Measurements from ENCODE around the gene NWD2. TPM values are rescaled to one million over a fixed set of nuclear protein-coding genes. Genes with fewer than 3 reads are reported as not detected.
"Not testable (repeated sequence)": the region's sequence is repeated elsewhere in the genome, so short reads cannot be mapped to it uniquely, and the experiment has no call there.

NWD2 gene

GRCh38 chr4:37487668-37488067 lies 243.1 kb downstream of the NWD2 start:
- Histone ChIP-seq H4K5ac (ENCODE audit: low read length) (no peak overlapping the region), H3K23ac (ENCODE audit: low read length) (no peak overlapping the region), H3K9ac (ENCODE audit: low read length) (no peak overlapping the region), H3K4me2 (ENCODE audit: low read length) (no peak overlapping the region), H2AK5ac (ENCODE audit: low read length) (no peak overlapping the region), H3K18ac (ENCODE audit: low read length) (no peak overlapping the region), H2BK15ac (replicated peaks; ENCODE audit: low read depth) (no peak overlapping the region), H4K8ac (ENCODE audit: low read depth, low read length) (no peak overlapping the region), H3K4me3 (ENCODE audit: low read length) (no peak overlapping the region), H2BK5ac (ENCODE audit: low read length) (no peak overlapping the region), H3K27me3 (ENCODE audit: insufficient read depth, low read length, poor library complexity) (no peaks in the 10 kb centered on the region), H2BK120ac (ENCODE audit: low read depth, low read length) (no peak overlapping the region), H3K79me2 (ENCODE audit: control insufficient read depth, insufficient read depth, low read length) (no peaks in the 10 kb centered on the region), H3K27ac (ENCODE audit: low read depth, low read length) (no peak overlapping the region), H3K4me1 (ENCODE audit: control insufficient read depth, low read depth, low read length) (no peaks in the 10 kb centered on the region), H3K36me3 (ENCODE audit: control insufficient read depth, insufficient read depth, low read length) (no peaks in the 10 kb centered on the region), H3K56ac (ENCODE audit: low read length) (no peak overlapping the region), H3K79me1 (ENCODE audit: low read length) (no peaks in the 10 kb centered on the region), H3K4ac (ENCODE audit: low read depth, low read length) (no peak overlapping the region)
- no peak for DNase-seq

- Histone ChIP-seq H3K4me1 (ENCODE audit: control insufficient read depth, low read depth, low read length) (no peaks in the 10 kb centered on the region), H3K9ac (ENCODE audit: low read length) (no peak overlapping the region), H2BK15ac (replicated peaks; ENCODE audit: low read depth) (no peak overlapping the region), H3K4me3 (ENCODE audit: low read length) (no peak overlapping the region), H3K56ac (ENCODE audit: low read length) (no peak overlapping the region), H2BK5ac (ENCODE audit: low read length) (no peak overlapping the region), H3K4ac (ENCODE audit: low read depth, low read length) (no peak overlapping the region), H3K36me3 (ENCODE audit: control insufficient read depth, insufficient read depth, low read length) (no peaks in the 10 kb centered on the region), H3K27ac (ENCODE audit: low read depth, low read length) (no peak overlapping the region), H2BK120ac (ENCODE audit: low read depth, low read length) (no peak overlapping the region), H3K4me2 (ENCODE audit: low read length) (no peak overlapping the region), H2AK5ac (ENCODE audit: low read length) (no peak overlapping the region), H4K5ac (ENCODE audit: low read length) (no peak overlapping the region), H3K79me2 (ENCODE audit: control insufficient read depth, insufficient read depth, low read length) (no peaks in the 10 kb centered on the region), H3K27me3 (ENCODE audit: insufficient read depth, low read length, poor library complexity) (no peaks in the 10 kb centered on the region), H3K18ac (ENCODE audit: low read length) (no peak overlapping the region), H3K23ac (ENCODE audit: low read length) (no peak overlapping the region), H3K79me1 (ENCODE audit: low read length) (no peaks in the 10 kb centered on the region), H4K8ac (ENCODE audit: low read depth, low read length) (no peak overlapping the region)
- WGBS (ENCODE audit: extremely low coverage, insufficient coverage, low lambda C conversion rate) = no CpG with 5 or more reads among the region's 1 CpG
- no peak for DNase-seq
Measured at GRCh38 chr4:37489697-37490096, 245.2 kb downstream of the NWD2 start.

- Histone ChIP-seq H3K79me2 (ENCODE audit: control insufficient read depth, insufficient read depth, low read length) (no peaks in the 10 kb centered on the region), H3K4me1 (ENCODE audit: control insufficient read depth, low read depth, low read length) (no peaks in the 10 kb centered on the region), H4K8ac (ENCODE audit: low read depth, low read length) (no peak overlapping the region), H3K23ac (ENCODE audit: low read length) (no peak overlapping the region), H2BK15ac (replicated peaks; ENCODE audit: low read depth) (no peak overlapping the region), H3K4me2 (ENCODE audit: low read length) (no peak overlapping the region), H3K18ac (ENCODE audit: low read length) (no peak overlapping the region), H3K36me3 (ENCODE audit: control insufficient read depth, insufficient read depth, low read length) (no peaks in the 10 kb centered on the region), H3K9ac (ENCODE audit: low read length) (no peak overlapping the region), H2BK120ac (ENCODE audit: low read depth, low read length) (no peak overlapping the region), H4K5ac (ENCODE audit: low read length) (no peak overlapping the region), H3K56ac (ENCODE audit: low read length) (no peak overlapping the region), H3K4me3 (ENCODE audit: low read length) (no peak overlapping the region), H3K27me3 (ENCODE audit: insufficient read depth, low read length, poor library complexity) (no peaks in the 10 kb centered on the region), H2BK5ac (ENCODE audit: low read length) (no peak overlapping the region), H3K27ac (ENCODE audit: low read depth, low read length) (no peak overlapping the region), H2AK5ac (ENCODE audit: low read length) (no peak overlapping the region), H3K4ac (ENCODE audit: low read depth, low read length) (no peak overlapping the region), H3K79me1 (ENCODE audit: low read length) (no peaks in the 10 kb centered on the region)
- no peak for DNase-seq
- WGBS (ENCODE audit: extremely low coverage, insufficient coverage, low lambda C conversion rate) = 100% methylated on average over 1 of the region's 9 CpGs
Measured at GRCh38 chr4:37490391-37491347, 246.1 kb downstream of the NWD2 start.

GRCh38 chr4:37495353-37495752 lies 250.8 kb downstream of the NWD2 start:
- H3K79me2 ChIP-seq (ENCODE audit: control insufficient read depth, insufficient read depth, low read length); H2AK5ac ChIP-seq (ENCODE audit: low read length); H2BK15ac ChIP-seq (replicated peaks; ENCODE audit: low read depth); H3K27me3 ChIP-seq (ENCODE audit: insufficient read depth, low read length, poor library complexity); H3K4me2 ChIP-seq (ENCODE audit: low read length); H3K27ac ChIP-seq (ENCODE audit: low read depth, low read length); H4K5ac ChIP-seq (ENCODE audit: low read length); H3K23ac ChIP-seq (ENCODE audit: low read length); H3K36me3 ChIP-seq (ENCODE audit: control insufficient read depth, insufficient read depth, low read length); H3K4me3 ChIP-seq (ENCODE audit: low read length); H3K4ac ChIP-seq (ENCODE audit: low read depth, low read length); H3K9ac ChIP-seq (ENCODE audit: low read length); DNase-seq; H3K4me1 ChIP-seq (ENCODE audit: control insufficient read depth, low read depth, low read length); H3K79me1 ChIP-seq (ENCODE audit: low read length); H3K56ac ChIP-seq (ENCODE audit: low read length); H2BK120ac ChIP-seq (ENCODE audit: low read depth, low read length); H3K18ac ChIP-seq (ENCODE audit: low read length); H4K8ac ChIP-seq (ENCODE audit: low read depth, low read length); H2BK5ac ChIP-seq (ENCODE audit: low read length): not testable (repeated sequence)
- no CpG with 5 or more reads among the region's 4 CpGs for WGBS (ENCODE audit: extremely low coverage, insufficient coverage, low lambda C conversion rate)

Small RNAs within 50 kb of the gene (small RNA-seq; reads per million reads assigned to genes)
- not detected for gene MIR4801 (ENCODE audit: insufficient read depth)

Data from mesendoderm (in vitro differentiated cells).